K562 (cell line): ENCODE data around the gene SLC25A42. TPM values are rescaled to one million over a fixed set of nuclear protein-coding genes. Genes with fewer than 3 reads are reported as not detected.

Source experiments
- ATF1 ChIP-seq, 2 experiments: fragments of 450-650 bp in 1 of 2; IDR thresholded peaks; 2 replicates each; pipeline ENCODE4 v1.6.1; 2016; ENCODE audit warnings: missing compliant biosample characterization in 1 of 2, missing genetic modification characterization in 1 of 2
- DDX20 ChIP-seq: fragments of 450-650 bp; IDR thresholded peaks from 2 replicates; pipeline ENCODE4 v1.6.1; 2016; ENCODE audit warnings: missing genetic modification characterization, low read depth, mild to moderate bottlenecking, missing compliant biosample characterization, moderate library complexity
- FOXP4 ChIP-seq: sonication (generic); formaldehyde crosslinking; IDR thresholded peaks from 2 replicates; pipeline ENCODE4 v1.8.0; 2022; ENCODE audit warnings: mild to moderate bottlenecking, missing genetic modification reagents, borderline replicate concordance
- GMEB1 ChIP-seq: fragments of 250-450 bp; sonication (Bioruptor Pico); IDR thresholded peaks from 2 replicates; pipeline ENCODE4 v1.4.0; 2020; ENCODE audit warnings: mild to moderate bottlenecking
- HMG20A ChIP-seq: fragments of 450-650 bp; formaldehyde crosslinking; conservative IDR thresholded peaks from 2 replicates; pipeline ENCODE4 v1.4.0; 2020; ENCODE audit warnings: mild to moderate bottlenecking, mixed read lengths
- KDM1A ChIP-seq, 2 experiments: fragments of 450-650 bp; IDR thresholded peaks; 2 replicates each; pipeline ENCODE4 v1.6.1; 2016; ENCODE audit warnings: mild to moderate bottlenecking in 2 of 2
- L3MBTL2 ChIP-seq: fragments of 450-650 bp; IDR thresholded peaks from 2 replicates; pipeline ENCODE4 v1.6.1; 2016; ENCODE audit warnings: mild to moderate bottlenecking, moderate library complexity
- NRF1 ChIP-seq, 2 experiments: fragments of 450-650 bp; IDR thresholded peaks in 1 of 2; conservative IDR thresholded peaks in 1 of 2; 2 replicates each; pipeline ENCODE4 v1.6.1; 2014; ENCODE audit warnings: mild to moderate bottlenecking in 2 of 2
- PHTF2 ChIP-seq: fragments of 250-450 bp; sonication (Bioruptor Pico); IDR thresholded peaks from 2 replicates; pipeline ENCODE4 v1.5.0; 2021; ENCODE audit warnings: mild to moderate bottlenecking
- POU5F1 ChIP-seq: fragments of 150-350 bp; IDR thresholded peaks from 2 replicates; pipeline ENCODE4 v1.6.1; 2014; ENCODE audit warnings: borderline replicate concordance, low read length, low read depth, mild to moderate bottlenecking; ENCODE audit not compliant: partially characterized antibody
- SAFB ChIP-seq: fragments of 200-400 bp; formaldehyde crosslinking; IDR thresholded peaks from 2 replicates; pipeline ENCODE4 v1.6.1; 2017; ENCODE audit warnings: low read depth, low read length, borderline replicate concordance
- SMARCC2 ChIP-seq: fragments of 450-650 bp; IDR thresholded peaks from 2 replicates; pipeline ENCODE4 v1.6.1; 2017; ENCODE audit warnings: antibody characterized with exemption, moderate library complexity, mild to moderate bottlenecking, low read depth
- YBX1 ChIP-seq: fragments of 450-650 bp; IDR thresholded peaks from 2 replicates; pipeline ENCODE4 v1.7.1; 2016; ENCODE audit warnings: mild to moderate bottlenecking
- ZNF253 ChIP-seq: fragments of 250-450 bp; sonication (Bioruptor Pico); conservative IDR thresholded peaks from 2 replicates; pipeline ENCODE4 v1.6.1; 2021; ENCODE audit warnings: mild to moderate bottlenecking
- ZNF316 ChIP-seq: fragments of 450-650 bp; IDR thresholded peaks from 2 replicates; pipeline ENCODE4 v1.6.1; 2016
- ZNF785 ChIP-seq: fragments of 250-450 bp; sonication (Bioruptor Pico); IDR thresholded peaks from 2 replicates; pipeline ENCODE4 v1.4.0; 2020; ENCODE audit warnings: mild to moderate bottlenecking
- polyA plus RNA-seq, 8 experiments: library from polyadenylated mRNA; depleted of rRNA in 4 of 8; stranded (reverse) in 5 of 8; unstranded in 3 of 8; fragments of >200 nt; fragmentation: Nextera tagmentation in 2 of 8; fragmentation: Illumina TruSeq in 1 of 8; extraction: Ambion mirVana in 2 of 8; extraction: Trizol in 1 of 8; gene quantifications; 2 replicates each; pipeline versions ENCODE4 v1.2.1 to v1.2.3, GENCODE V29; 2011 to 2014; ENCODE audit warnings: inconsistent platforms in 1 of 8, missing spikeins in 1 of 8
- total RNA-seq, 7 experiments: library from RNA; depleted of rRNA in 6 of 7; stranded (reverse); fragments of >200 nt in 6 of 7; fragmentation: Illumina TruSeq in 2 of 7; extraction: Trizol in 2 of 7; gene quantifications; 2 replicates each; pipeline versions ENCODE4 v1.2.1 to v1.2.3, GENCODE V29; 2011 to 2021; ENCODE audit warnings: low replicate concordance in 1 of 7
- TF ChIP-seq, protein P1 (sequence below): sonication (generic); formaldehyde crosslinking; IDR thresholded peaks from 2 replicates; pipeline ENCODE4 v1.8.0; 2023; ENCODE audit warnings: mild to moderate bottlenecking, missing genetic modification reagents
- TF ChIP-seq, protein P2 (sequence below): fragments of 450-650 bp; IDR thresholded peaks from 2 replicates; pipeline ENCODE4 v1.6.1; 2016; ENCODE audit warnings: borderline replicate concordance

Gene SLC25A42
- total and polyA plus RNA-seq, 9 of the 15 experiments (the other 6 are each of a cell fraction or from before 2014, with no cell fraction given), result 0.59 to 32.2 (median 14.1) TPM

DNA sequence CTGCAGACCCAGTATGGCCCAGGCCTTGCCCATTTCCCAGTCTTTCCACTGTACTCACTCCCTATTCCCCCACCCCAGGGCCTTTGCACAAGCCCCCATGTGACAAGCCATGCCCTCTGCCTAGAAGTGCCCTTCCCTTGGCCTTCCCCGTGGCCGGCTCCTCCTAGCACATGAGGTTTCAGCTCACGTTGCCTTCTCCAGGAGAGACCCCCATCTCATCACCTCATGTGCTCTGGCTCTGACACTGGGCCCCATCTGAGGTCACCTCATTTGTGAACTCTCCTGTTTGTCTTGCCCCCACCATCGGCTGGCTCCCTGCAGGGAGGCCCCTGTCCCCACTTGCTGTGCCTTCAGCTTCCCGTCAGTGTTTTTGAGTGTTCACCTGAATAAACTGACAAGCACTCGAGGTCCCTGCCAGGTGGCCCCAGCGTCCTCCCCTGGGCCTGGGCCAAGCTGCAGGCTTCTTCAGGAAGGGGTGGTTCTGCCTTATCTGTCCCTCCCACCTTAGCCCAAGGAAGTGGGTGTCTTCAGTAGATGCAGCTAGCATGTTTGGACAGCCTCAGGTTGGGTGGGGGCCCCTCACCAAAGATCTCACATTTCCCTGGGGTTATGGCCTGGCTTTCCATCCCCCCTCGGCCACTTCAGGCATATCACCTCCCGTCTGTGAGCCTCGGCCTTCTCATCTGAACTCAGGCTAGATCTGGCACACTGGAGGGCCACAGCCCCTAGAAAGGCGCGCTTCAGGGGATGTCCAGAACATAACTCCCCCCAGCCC, 3.8 kb upstream of the SLC25A42 start (continued):
- TF ChIP-seq, protein P1, sequence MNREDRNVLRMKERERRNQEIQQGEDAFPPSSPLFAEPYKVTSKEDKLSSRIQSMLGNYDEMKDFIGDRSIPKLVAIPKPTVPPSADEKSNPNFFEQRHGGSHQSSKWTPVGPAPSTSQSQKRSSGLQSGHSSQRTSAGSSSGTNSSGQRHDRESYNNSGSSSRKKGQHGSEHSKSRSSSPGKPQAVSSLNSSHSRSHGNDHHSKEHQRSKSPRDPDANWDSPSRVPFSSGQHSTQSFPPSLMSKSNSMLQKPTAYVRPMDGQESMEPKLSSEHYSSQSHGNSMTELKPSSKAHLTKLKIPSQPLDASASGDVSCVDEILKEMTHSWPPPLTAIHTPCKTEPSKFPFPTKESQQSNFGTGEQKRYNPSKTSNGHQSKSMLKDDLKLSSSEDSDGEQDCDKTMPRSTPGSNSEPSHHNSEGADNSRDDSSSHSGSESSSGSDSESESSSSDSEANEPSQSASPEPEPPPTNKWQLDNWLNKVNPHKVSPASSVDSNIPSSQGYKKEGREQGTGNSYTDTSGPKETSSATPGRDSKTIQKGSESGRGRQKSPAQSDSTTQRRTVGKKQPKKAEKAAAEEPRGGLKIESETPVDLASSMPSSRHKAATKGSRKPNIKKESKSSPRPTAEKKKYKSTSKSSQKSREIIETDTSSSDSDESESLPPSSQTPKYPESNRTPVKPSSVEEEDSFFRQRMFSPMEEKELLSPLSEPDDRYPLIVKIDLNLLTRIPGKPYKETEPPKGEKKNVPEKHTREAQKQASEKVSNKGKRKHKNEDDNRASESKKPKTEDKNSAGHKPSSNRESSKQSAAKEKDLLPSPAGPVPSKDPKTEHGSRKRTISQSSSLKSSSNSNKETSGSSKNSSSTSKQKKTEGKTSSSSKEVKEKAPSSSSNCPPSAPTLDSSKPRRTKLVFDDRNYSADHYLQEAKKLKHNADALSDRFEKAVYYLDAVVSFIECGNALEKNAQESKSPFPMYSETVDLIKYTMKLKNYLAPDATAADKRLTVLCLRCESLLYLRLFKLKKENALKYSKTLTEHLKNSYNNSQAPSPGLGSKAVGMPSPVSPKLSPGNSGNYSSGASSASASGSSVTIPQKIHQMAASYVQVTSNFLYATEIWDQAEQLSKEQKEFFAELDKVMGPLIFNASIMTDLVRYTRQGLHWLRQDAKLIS (CRISPR knock-in tag), result peak; percentile 56; the same call in 1 of the 2 replicates
- TF ChIP-seq DDX20 (tag) (no peak), PHTF2 (CRISPR knock-in tag) (no peak), L3MBTL2 (peak; percentile 62), YBX1 (no peak), ATF1 (CRISPR knock-in tag; IDR thresholded peaks at IDR 0.05) (no peak), ATF1 (tag; IDR thresholded peaks at IDR 0.05) (no peak; the same call in 1 of the 2 replicates), NRF1 (conservative IDR thresholded peaks at IDR 0.05 in 1 of 2, IDR thresholded peaks at IDR 0.05 in 1 of 2) (peak in 1 of 2 experiments; percentile 38), POU5F1 (no peak), SAFB (no peak), ZNF316 (peak; percentile 25; the same call in 1 of the 2 replicates), SMARCC2 (peak; percentile 68; the same call in 1 of the 2 replicates), GMEB1 (CRISPR knock-in tag) (no peak), KDM1A (IDR thresholded peaks at IDR 0.05) (peak; percentile 80 to 86), ZNF785 (CRISPR knock-in tag) (no peak), FOXP4 (CRISPR knock-in tag) (peak; percentile 93), ZNF253 (CRISPR knock-in tag) (no peak), HMG20A (CRISPR knock-in tag) (no peak)
- TF ChIP-seq, protein P2, sequence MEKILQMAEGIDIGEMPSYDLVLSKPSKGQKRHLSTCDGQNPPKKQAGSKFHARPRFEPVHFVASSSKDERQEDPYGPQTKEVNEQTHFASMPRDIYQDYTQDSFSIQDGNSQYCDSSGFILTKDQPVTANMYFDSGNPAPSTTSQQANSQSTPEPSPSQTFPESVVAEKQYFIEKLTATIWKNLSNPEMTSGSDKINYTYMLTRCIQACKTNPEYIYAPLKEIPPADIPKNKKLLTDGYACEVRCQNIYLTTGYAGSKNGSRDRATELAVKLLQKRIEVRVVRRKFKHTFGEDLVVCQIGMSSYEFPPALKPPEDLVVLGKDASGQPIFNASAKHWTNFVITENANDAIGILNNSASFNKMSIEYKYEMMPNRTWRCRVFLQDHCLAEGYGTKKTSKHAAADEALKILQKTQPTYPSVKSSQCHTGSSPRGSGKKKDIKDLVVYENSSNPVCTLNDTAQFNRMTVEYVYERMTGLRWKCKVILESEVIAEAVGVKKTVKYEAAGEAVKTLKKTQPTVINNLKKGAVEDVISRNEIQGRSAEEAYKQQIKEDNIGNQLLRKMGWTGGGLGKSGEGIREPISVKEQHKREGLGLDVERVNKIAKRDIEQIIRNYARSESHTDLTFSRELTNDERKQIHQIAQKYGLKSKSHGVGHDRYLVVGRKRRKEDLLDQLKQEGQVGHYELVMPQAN, result peak; percentile 58; the same call in 1 of the 2 replicates
